Spleen (tissue), 7 donors: ENCODE data around the gene ZNF367.

ENCODE experiments used
- POLR2A ChIP-seq, 3 donors: fragments of 450-650 bp; IDR thresholded peaks; one replicate each; pipeline ENCODE4 v1.5.1; 2017; ENCODE audit warnings: antibody characterized with exemption in 3 of 3, mild to moderate bottlenecking in 1 of 3
- POLR2AphosphoS5 ChIP-seq, 3 donors: sonication (generic); formaldehyde crosslinking; IDR thresholded peaks; one replicate each; pipeline ENCODE4 v1.5.1; 2017; ENCODE audit warnings: antibody characterized with exemption in 3 of 3
- TF ChIP-seq, protein P1 (sequence below), 11 experiments: fragments of 200-600 bp in 7 of 11; fragments of 450-650 bp in 4 of 11; sonication (generic) in 4 of 11; IDR thresholded peaks in 8 of 11; conservative IDR thresholded peaks in 3 of 11; 1 replicate in 7 of 11; 2 replicates in 4 of 11; pipeline versions ENCODE4 v1.4.0 to v1.8.0; 2016 to 2021; ENCODE audit warnings: antibody characterized with exemption in 11 of 11, inconsistent platforms in 4 of 11, mild to moderate bottlenecking in 1 of 11
- donor health status: DM: no; HTN: no; CAD: no; lungs with moderate emphysema.
- donor health status: DM: no; HTN: no; CAD: no.
- donor health status: DM: no; HTN: no; CAD: no.

- TF ChIP-seq POLR2A (IDR thresholded peaks at IDR 0.05) (no peak), POLR2AphosphoS5 (IDR thresholded peaks at IDR 0.05) (no peak)
- TF ChIP-seq, protein P1, sequence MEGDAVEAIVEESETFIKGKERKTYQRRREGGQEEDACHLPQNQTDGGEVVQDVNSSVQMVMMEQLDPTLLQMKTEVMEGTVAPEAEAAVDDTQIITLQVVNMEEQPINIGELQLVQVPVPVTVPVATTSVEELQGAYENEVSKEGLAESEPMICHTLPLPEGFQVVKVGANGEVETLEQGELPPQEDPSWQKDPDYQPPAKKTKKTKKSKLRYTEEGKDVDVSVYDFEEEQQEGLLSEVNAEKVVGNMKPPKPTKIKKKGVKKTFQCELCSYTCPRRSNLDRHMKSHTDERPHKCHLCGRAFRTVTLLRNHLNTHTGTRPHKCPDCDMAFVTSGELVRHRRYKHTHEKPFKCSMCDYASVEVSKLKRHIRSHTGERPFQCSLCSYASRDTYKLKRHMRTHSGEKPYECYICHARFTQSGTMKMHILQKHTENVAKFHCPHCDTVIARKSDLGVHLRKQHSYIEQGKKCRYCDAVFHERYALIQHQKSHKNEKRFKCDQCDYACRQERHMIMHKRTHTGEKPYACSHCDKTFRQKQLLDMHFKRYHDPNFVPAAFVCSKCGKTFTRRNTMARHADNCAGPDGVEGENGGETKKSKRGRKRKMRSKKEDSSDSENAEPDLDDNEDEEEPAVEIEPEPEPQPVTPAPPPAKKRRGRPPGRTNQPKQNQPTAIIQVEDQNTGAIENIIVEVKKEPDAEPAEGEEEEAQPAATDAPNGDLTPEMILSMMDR (IDR thresholded peaks at IDR 0.05 in 8 of 11, conservative IDR thresholded peaks at IDR 0.05 in 3 of 11), result no peak
Observed at GRCh38 chr9:96399325-96399633, 18.9 kb downstream of the ZNF367 start.
